Mesangial cell (primary cell): ENCODE results near the gene LUZP4. TPM values are rescaled to one million over a fixed set of nuclear protein-coding genes. Genes with fewer than 3 reads are reported as not detected.

ENCODE experiments used
- total RNA-seq: library from RNA; depleted of rRNA; stranded (reverse); fragments of >200 nt; gene quantifications from 2 replicates; pipeline ENCODE4 v1.2.3, GENCODE V29; 2015

The LUZP4 gene, protein sequence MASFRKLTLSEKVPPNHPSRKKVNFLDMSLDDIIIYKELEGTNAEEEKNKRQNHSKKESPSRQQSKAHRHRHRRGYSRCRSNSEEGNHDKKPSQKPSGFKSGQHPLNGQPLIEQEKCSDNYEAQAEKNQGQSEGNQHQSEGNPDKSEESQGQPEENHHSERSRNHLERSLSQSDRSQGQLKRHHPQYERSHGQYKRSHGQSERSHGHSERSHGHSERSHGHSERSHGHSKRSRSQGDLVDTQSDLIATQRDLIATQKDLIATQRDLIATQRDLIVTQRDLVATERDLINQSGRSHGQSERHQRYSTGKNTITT
- total RNA-seq: not detected in 2 replicates

DNA sequence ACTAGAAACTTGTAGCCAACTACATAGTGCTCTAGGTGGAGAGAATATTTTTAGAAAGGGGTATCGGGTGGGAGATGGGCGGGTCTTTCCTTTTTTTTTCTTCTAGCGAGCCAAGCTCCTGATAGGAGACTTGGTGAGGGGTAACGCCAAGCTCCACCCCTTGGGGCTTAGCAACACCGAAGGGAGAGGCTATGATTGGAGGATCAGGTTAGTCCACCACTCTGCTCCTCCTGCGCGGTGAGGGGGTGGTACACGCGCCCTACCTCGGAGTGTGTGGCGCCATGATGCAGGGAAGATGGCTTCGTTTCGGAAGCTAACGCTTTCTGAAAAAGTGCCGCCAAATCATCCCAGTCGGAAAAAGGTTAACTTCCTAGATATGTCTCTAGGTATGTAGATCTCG, at the start of gene LUZP4:
Gene LUZP4 (plus strand): TSS at position 251 of the 400 bp plus-strand sequence. CDS start 45 bp downstream, at position 296.

Other genes with a start within 250 kb of the LUZP4 start
- gene RBMXL3, start 100.3 kb upstream of the LUZP4 start, total RNA-seq: not detected in 2 replicates
- 0.81 and 3.2 TPM in 2 replicates for gene LRCH2, start 55.6 kb upstream of the LUZP4 start, total RNA-seq